ENCODE data around the gene JMJD4. TPM values are rescaled to one million over a fixed set of nuclear protein-coding genes. Genes with fewer than 3 reads are reported as not detected.

The JMJD4 gene
- total and polyA plus RNA-seq, 2 donors (not counting 3 experiments of a cell fraction or from before 2014, with no cell fraction given) = 17.3 to 31.2 TPM

- TF ChIP-seq POLR2AphosphoS5 (IDR thresholded peaks at IDR 0.05; ENCODE audit: insufficient read depth, low read depth, low read length) = no peak
- no peak for TF ChIP-seq JUN (IDR thresholded peaks at IDR 0.05; ENCODE audit: borderline replicate concordance, insufficient read depth, insufficient read length, low read depth)
- TF ChIP-seq FOS (IDR thresholded peaks at IDR 0.05; ENCODE audit: borderline replicate concordance, insufficient read depth, low read length) = no peak
- no peak for TF ChIP-seq MYC (IDR thresholded peaks at IDR 0.05; ENCODE audit: low read depth, low read length)
- TF ChIP-seq EZH2 (IDR thresholded peaks at IDR 0.05; ENCODE audit: borderline replicate concordance, low read depth, low read length, severe bottlenecking) = no peak
- TF ChIP-seq GATA2 (IDR thresholded peaks at IDR 0.05; ENCODE audit: insufficient read depth, insufficient read length, low read depth, low read length) = no peak
- no peak for TF ChIP-seq MAX (IDR thresholded peaks at IDR 0.05; ENCODE audit: insufficient read depth, insufficient read length)
- TF ChIP-seq POLR2A (IDR thresholded peaks at IDR 0.05; ENCODE audit: low read depth, low read length) = no peak
- TF ChIP-seq CTCF (IDR thresholded peaks at IDR 0.05; ENCODE audit: extremely low read depth in 1 of 2, insufficient read depth in 1 of 2, low read depth in 1 of 2, low read length in 2 of 2) = no peak
- Histone ChIP-seq H3K27me3 (ENCODE audit: control insufficient read depth in 2 of 2, insufficient read depth in 2 of 2, low read length in 2 of 2) (no peaks in the 10 kb centered on the region), H3K9me1 (replicated peaks; ENCODE audit: control insufficient read depth, extremely low read depth, insufficient read depth, low read length) (no peaks in the 10 kb centered on the region), H2AFZ (ENCODE audit: low read depth, low read length) (no peak overlapping the region), H3K27ac (ENCODE audit: insufficient read depth, low read depth, low read length) (no peak overlapping the region), H3K9me3 (replicated peaks; ENCODE audit: control insufficient read depth, insufficient read depth, low read length) (no peaks in the 10 kb centered on the region), H3K4me2 (ENCODE audit: insufficient read depth, low read length) (no peak overlapping the region), H3K36me3 (ENCODE audit: control insufficient read depth in 2 of 2, extremely low read depth in 1 of 2, insufficient read depth in 2 of 2, low read length in 2 of 2) (peaks cover 0 to 16% of the 10 kb centered on the region in 2 experiments), H4K20me1 (replicated peaks; ENCODE audit: control insufficient read depth, extremely low read depth, insufficient read depth, low read length) (no peaks in the 10 kb centered on the region), H3K9ac (replicated peaks; ENCODE audit: extremely low read depth, insufficient read depth, low read length) (no peak overlapping the region), H3K79me2 (ENCODE audit: control insufficient read depth, insufficient read depth, low read length) (peaks cover 73% of the 10 kb centered on the region), H3K4me3 (replicated peaks in 1 of 3; ENCODE audit: insufficient read depth in 1 of 3, low read depth in 1 of 3, low read length in 3 of 3) (no peak overlapping the region), H3K4me1 (ENCODE audit: control insufficient read depth, extremely low read depth, insufficient read depth, low read length) (peaks cover 12% of the 10 kb centered on the region)
- no TSS peak for BruUV-seq (replicated peaks)
- no peak for FAIRE-seq
- DNase-seq (ENCODE audit: low read depth, low spot score) = no peak
- dilution Hi-C loops (cut with MboI; ENCODE audit: extremely low pct_ligation_motif_present, low sequenced_read_pairs) = no loop called here
- ChIA-PET POLR2A (no interaction called here), CTCF (no interaction called here)
- intact Hi-C loops (cut with micrococcal nuclease) = loop anchor here (10.0 kb wide), 1 partner anchor 348 kb away; the partner anchor contains the start of gene ARF1
These were observed 1.8 kb upstream of the JMJD4 start for GRCh38 chr1:227736814-227737432.

Measured in endothelial cell of umbilical vein (primary cell).